Endodermal cell (in vitro differentiated cells): Measurements from ENCODE around the gene CYB5B. TPM values are rescaled to one million over a fixed set of nuclear protein-coding genes. Genes with fewer than 3 reads are reported as not detected.

Experiments
- DNase-seq: peaks from one replicate; pipeline ENCODE4 v3.0.0-alpha.2; 2017
- H3K27ac ChIP-seq: 2 replicates; pipeline ENCODE4 v1.5.1; 2013; ENCODE audit warnings: mild to moderate bottlenecking, low read depth, low read length, moderate library complexity
- H3K27me3 ChIP-seq: 2 replicates; pipeline ENCODE4 v1.6.1; 2013; ENCODE audit warnings: mild to moderate bottlenecking, low read length, moderate library complexity; ENCODE audit not compliant: insufficient read depth, control insufficient read depth, poor library complexity, severe bottlenecking
- H3K36me3 ChIP-seq: 2 replicates; pipeline ENCODE4 v1.7.0; 2013; ENCODE audit warnings: mild to moderate bottlenecking, low read length, moderate library complexity; ENCODE audit not compliant: control insufficient read depth, insufficient read depth
- H3K4me1 ChIP-seq: one replicate; pipeline ENCODE4 v1.7.0; 2013; ENCODE audit warnings: low read length; ENCODE audit not compliant: control insufficient read depth, insufficient read depth
- H3K4me3 ChIP-seq: 2 replicates; pipeline ENCODE4 v1.5.1; 2013; ENCODE audit warnings: mild to moderate bottlenecking, low read length, moderate library complexity
- H3K9ac ChIP-seq: 2 replicates; pipeline ENCODE4 v1.6.1; 2013; ENCODE audit warnings: mild to moderate bottlenecking, low read length, moderate library complexity; ENCODE audit not compliant: poor library complexity, severe bottlenecking; ENCODE audit errors: extremely low read depth
- H3K9me3 ChIP-seq: 2 replicates; pipeline ENCODE4 v1.6.1; 2013; ENCODE audit warnings: mild to moderate bottlenecking, low read length, moderate library complexity; ENCODE audit not compliant: control insufficient read depth
- H3K27ac Mint-ChIP-seq: 2 replicates; pipeline ENCODE4 v1.8.0; 2020; ENCODE audit warnings: mixed read lengths
- H3K27me3 Mint-ChIP-seq: 2 replicates; pipeline ENCODE4 v1.8.0; 2021; ENCODE audit warnings: mild to moderate bottlenecking, mixed read lengths; ENCODE audit not compliant: insufficient read depth
- H3K36me3 Mint-ChIP-seq: 2 replicates; pipeline ENCODE4 v1.8.0; 2020; ENCODE audit warnings: low read depth, mixed read lengths
- H3K4me1 Mint-ChIP-seq: 2 replicates; pipeline ENCODE4 v1.8.0; 2020; ENCODE audit warnings: mixed read lengths
- H3K4me3 Mint-ChIP-seq: 2 replicates; pipeline ENCODE4 v1.8.0; 2020; ENCODE audit warnings: mild to moderate bottlenecking, moderate library complexity, mixed read lengths
- H3K9me3 Mint-ChIP-seq: 2 replicates; pipeline ENCODE4 v1.8.0; 2020; ENCODE audit warnings: mild to moderate bottlenecking, mixed read lengths
- CTCF ChIP-seq: fragments of 200-600 bp; sonication (generic); conservative IDR thresholded peaks from 2 replicates; pipeline ENCODE4 v1.5.0; 2021; ENCODE audit warnings: antibody characterized with exemption, mild to moderate bottlenecking
- WGBS, 2 experiments: methylation state at CpG; one replicate each; pipeline versions ENCODE4 v1.1.5 to v1.1.7; 2013; ENCODE audit warnings: missing lambda C conversion rate in 2 of 2, mixed read lengths in 1 of 2; ENCODE audit not compliant: insufficient coverage in 1 of 2, insufficient read length in 1 of 2; 5-methylcytosine and 5-hydroxymethylcytosine counted together
- total RNA-seq, 2 donors: library from RNA; stranded (reverse); fragmentation: NEBNext Ultra II Directional in 1 of 2; extraction: Animal tissue kit (Norgen Biotek cat#: 25700) in 1 of 2; gene quantifications; 2 replicates in 1 of 2; 3 replicates in 1 of 2; pipeline ENCODE4 v1.2.1, GENCODE V29; 2021

Gene CYB5B
- total RNA-seq, 2 donors from 2014 or later, result 123 to 131 TPM

- 96 to 98% methylated on average over 3 to 4 of the region's 4 CpGs for WGBS, 2 experiments
Measured at GRCh38 chr16:69451166-69451565, 26.7 kb downstream of the CYB5B start.

GRCh38 chr16:69453936-69454335, 29.5 kb downstream of the CYB5B start:
- no peak for TF ChIP-seq CTCF
- no peak overlapping the region for H3K9ac ChIP-seq
- no peak overlapping the region for H3K27ac Mint-ChIP-seq
- no peaks in the 10 kb centered on the region for H3K4me1 ChIP-seq
- H3K27ac ChIP-seq, result no peak overlapping the region
- H3K9me3 ChIP-seq, result peaks cover 5% of the 10 kb centered on the region
- H3K4me3 Mint-ChIP-seq, result no peak overlapping the region
- DNase-seq, result no peak
- no peak overlapping the region for H3K4me3 ChIP-seq
- H3K9me3 Mint-ChIP-seq, result no peaks in the 10 kb centered on the region
- H3K36me3 Mint-ChIP-seq, result peaks cover 39% of the 10 kb centered on the region
- no peaks in the 10 kb centered on the region for H3K27me3 Mint-ChIP-seq
- WGBS, 2 experiments, result 100% methylated on average over 1 of the region's 1 CpG; no CpG with 5 or more reads in 1 of the 2 experiments
- H3K4me1 Mint-ChIP-seq, result peaks cover 3% of the 10 kb centered on the region
- peaks cover 52% of the 10 kb centered on the region for H3K36me3 ChIP-seq
- no peaks in the 10 kb centered on the region for H3K27me3 ChIP-seq

More at GRCh38 chr16:69451166-69451565, 26.7 kb downstream of the CYB5B start:
- no peak for DNase-seq
- Histone ChIP-seq H3K4me1 (no peaks in the 10 kb centered on the region), H3K9ac (no peak overlapping the region), H3K36me3 (peaks cover 65% of the 10 kb centered on the region), H3K27me3 (no peaks in the 10 kb centered on the region), H3K9me3 (peaks cover 5% of the 10 kb centered on the region), H3K27ac (no peak overlapping the region), H3K4me3 (no peak overlapping the region)
- Mint-ChIP-seq H3K36me3 (peaks cover 51% of the 10 kb centered on the region), H3K4me1 (peaks cover 3% of the 10 kb centered on the region), H3K27me3 (no peaks in the 10 kb centered on the region), H3K27ac (peak overlapping the region; percentile 14), H3K9me3 (no peaks in the 10 kb centered on the region), H3K4me3 (no peak overlapping the region)
- no peak for TF ChIP-seq CTCF

GRCh38 chr16:69463876-69464275, 39.5 kb downstream of the CYB5B start:
- Mint-ChIP-seq H3K27me3 (no peaks in the 10 kb centered on the region), H3K4me3 (no peak overlapping the region), H3K36me3 (peaks cover 25% of the 10 kb centered on the region), H3K4me1 (peaks cover 17% of the 10 kb centered on the region), H3K27ac (peak overlapping the region; percentile 61), H3K9me3 (no peaks in the 10 kb centered on the region)
- Histone ChIP-seq H3K9ac (no peak overlapping the region), H3K36me3 (peaks cover 67% of the 10 kb centered on the region), H3K27me3 (no peaks in the 10 kb centered on the region), H3K9me3 (no peaks in the 10 kb centered on the region), H3K27ac (no peak overlapping the region), H3K4me3 (no peak overlapping the region), H3K4me1 (peaks cover 6% of the 10 kb centered on the region)
- no peak for TF ChIP-seq CTCF
- no peak for DNase-seq
